Ovary (tissue), 9 donors: ENCODE data around the gene RAB3GAP1. TPM values are rescaled to one million over a fixed set of nuclear protein-coding genes. Genes with fewer than 3 reads are reported as not detected.

Experiments
- DNase-seq, 5 donors: peaks; one replicate each; pipeline ENCODE4 v3.0.0-alpha.2; 2019 to 2020
- H3K27ac ChIP-seq, 2 donors: fragments of 200-600 bp; one replicate each; pipeline versions ENCODE4 v1.5.1 to v1.8.0; 2019 to 2022
- H3K27me3 ChIP-seq: fragments of 200-600 bp; one replicate; pipeline ENCODE4 v1.8.0; 2022
- H3K36me3 ChIP-seq: fragments of 200-600 bp; sonication (generic); one replicate; pipeline ENCODE4 v1.5.1; 2019
- H3K4me1 ChIP-seq: one replicate; pipeline ENCODE4 v1.8.1; 2013; ENCODE audit warnings: mild to moderate bottlenecking, moderate library complexity; ENCODE audit not compliant: insufficient read depth
- H3K4me3 ChIP-seq: fragments of 200-600 bp; sonication (generic); one replicate; pipeline ENCODE4 v1.5.1; 2017
- H3K9me3 ChIP-seq, 2 donors: fragments of 200-600 bp in 1 of 2; sonication (generic) in 1 of 2; one replicate each; pipeline versions ENCODE4 v1.5.1 to v1.8.1; 2013 to 2019; ENCODE audit warnings: mild to moderate bottlenecking in 1 of 2, moderate library complexity in 1 of 2
- EP300 ChIP-seq: sonication (generic); formaldehyde crosslinking; IDR thresholded peaks from one replicate; pipeline ENCODE4 v1.6.1; 2017; ENCODE audit warnings: antibody characterized with exemption
- POLR2A ChIP-seq: fragments of 450-650 bp; IDR thresholded peaks from one replicate; pipeline ENCODE4 v1.6.1; 2017; ENCODE audit warnings: antibody characterized with exemption, mild to moderate bottlenecking, moderate library complexity
- WGBS, 3 donors: extraction: QIAGEN DNeasy Blood & Tissue Kit in 1 of 3; methylation state at CpG; one replicate each; pipeline versions ENCODE4 v1.1.5 to v1.1.7; 2013 to 2017; 5-methylcytosine and 5-hydroxymethylcytosine counted together
- intact Hi-C, 4 donors: fragments of 100-400 bp; cut with DNase I; formaldehyde crosslinking; loops; one replicate each; pipeline versions ENCODE4 v1.11.0 to v1.15.1; 2022 to 2023
- polyA plus RNA-seq, 2 donors: library from polyadenylated mRNA; stranded (reverse); fragments of 200-250 nt in 1 of 2; fragments of 350-450 nt in 1 of 2; fragmentation: Illumina TruSeq in 1 of 2; extraction: RNeasy Lipid Tissue Mini Kit (QIAGEN cat#74804) in 1 of 2; gene quantifications; one replicate each; pipeline ENCODE4 v1.2.3, GENCODE V29; 2013 to 2014
- total RNA-seq, 7 donors: library from RNA; depleted of rRNA in 2 of 7; stranded (reverse); fragments of >200 nt in 2 of 7; fragmentation: NEBNext Ultra II Directional in 3 of 7; extraction: Animal tissue kit (Norgen Biotek cat#: 25700) in 3 of 7; gene quantifications; one replicate each; pipeline versions ENCODE4 v1.1.0 to v1.2.4, GENCODE V29; 2016 to 2023
- TF ChIP-seq, protein P1 (sequence below), 3 donors: fragments of 450-650 bp in 2 of 3; fragments of 200-600 bp in 1 of 3; IDR thresholded peaks; one replicate each; pipeline versions ENCODE4 v1.5.1 to v1.8.0; 2016 to 2022; ENCODE audit warnings: antibody characterized with exemption in 3 of 3, mild to moderate bottlenecking in 1 of 3
- donor health status: DM: no; HTN: no; CAD: no; lungs with moderate emphysema.
- donor health status: DM: no; HTN: no; CAD: no.
- donor health status: Bipolar disorder and iron deficiency.
- donor health status: DM: yes; HTN: yes; CAD: no.
- donor health status: DM: no; HTN: no; CAD: no.
- donor health status: DM: yes; HTN: yes; CAD: no.

Gene RAB3GAP1
- total and polyA plus RNA-seq, 9 donors, result 29.3 to 51.3 (median 44.3) TPM

GRCh38 chr2:135037831-135038230, 14.3 kb upstream of the RAB3GAP1 start:
- WGBS, 3 donors, result 6 to 28% (median 9%) methylated on average over 3 of the region's 3 CpGs
- no peak for DNase-seq
- intact Hi-C loops, result no loop called here
- no peaks in the 10 kb centered on the region for H3K27me3 ChIP-seq
- no peaks in the 10 kb centered on the region for H3K9me3 ChIP-seq
- TF ChIP-seq POLR2A (no peak), EP300 (no peak)
- TF ChIP-seq, protein P1, sequence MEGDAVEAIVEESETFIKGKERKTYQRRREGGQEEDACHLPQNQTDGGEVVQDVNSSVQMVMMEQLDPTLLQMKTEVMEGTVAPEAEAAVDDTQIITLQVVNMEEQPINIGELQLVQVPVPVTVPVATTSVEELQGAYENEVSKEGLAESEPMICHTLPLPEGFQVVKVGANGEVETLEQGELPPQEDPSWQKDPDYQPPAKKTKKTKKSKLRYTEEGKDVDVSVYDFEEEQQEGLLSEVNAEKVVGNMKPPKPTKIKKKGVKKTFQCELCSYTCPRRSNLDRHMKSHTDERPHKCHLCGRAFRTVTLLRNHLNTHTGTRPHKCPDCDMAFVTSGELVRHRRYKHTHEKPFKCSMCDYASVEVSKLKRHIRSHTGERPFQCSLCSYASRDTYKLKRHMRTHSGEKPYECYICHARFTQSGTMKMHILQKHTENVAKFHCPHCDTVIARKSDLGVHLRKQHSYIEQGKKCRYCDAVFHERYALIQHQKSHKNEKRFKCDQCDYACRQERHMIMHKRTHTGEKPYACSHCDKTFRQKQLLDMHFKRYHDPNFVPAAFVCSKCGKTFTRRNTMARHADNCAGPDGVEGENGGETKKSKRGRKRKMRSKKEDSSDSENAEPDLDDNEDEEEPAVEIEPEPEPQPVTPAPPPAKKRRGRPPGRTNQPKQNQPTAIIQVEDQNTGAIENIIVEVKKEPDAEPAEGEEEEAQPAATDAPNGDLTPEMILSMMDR (IDR thresholded peaks at IDR 0.05), result no peak
- H3K4me3 ChIP-seq, result no peak overlapping the region
- peak overlapping the region in 1 of 2 donors; percentile 8 for H3K27ac ChIP-seq
- no peaks in the 10 kb centered on the region for H3K4me1 ChIP-seq
- H3K36me3 ChIP-seq, result no peaks in the 10 kb centered on the region

DNA sequence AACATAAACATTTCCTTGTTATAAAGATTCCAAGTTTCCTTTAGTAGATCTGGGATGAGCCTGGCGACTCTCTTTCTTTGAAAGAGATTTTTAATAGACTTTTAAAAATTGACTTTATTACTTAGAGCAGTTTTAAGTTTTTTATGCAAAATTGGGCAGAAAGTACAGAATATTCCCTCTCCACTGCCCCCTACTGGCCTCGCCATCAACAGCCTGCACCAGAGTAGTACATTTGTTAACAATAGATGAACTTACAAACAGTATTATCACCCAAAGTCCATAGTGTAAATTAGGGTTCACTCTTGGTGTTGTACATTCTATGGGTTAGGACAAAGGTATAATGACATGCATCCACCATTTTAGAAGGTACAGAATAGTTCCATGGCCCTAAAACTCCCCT, 8.7 kb upstream of the RAB3GAP1 start:
- Histone ChIP-seq H3K27ac (no peak overlapping the region), H3K27me3 (no peaks in the 10 kb centered on the region), H3K9me3 (no peaks in the 10 kb centered on the region), H3K4me3 (no peak overlapping the region), H3K4me1 (no peaks in the 10 kb centered on the region), H3K36me3 (no peaks in the 10 kb centered on the region)
- DNase-seq, result no peak
- intact Hi-C loops, result no loop called here
- TF ChIP-seq EP300 (no peak), POLR2A (no peak)
- TF ChIP-seq, protein P1 (IDR thresholded peaks at IDR 0.05), result no peak
- 58 to 63% (median 62%) methylated on average over 2 of the region's 2 CpGs for WGBS, 3 donors

DNA sequence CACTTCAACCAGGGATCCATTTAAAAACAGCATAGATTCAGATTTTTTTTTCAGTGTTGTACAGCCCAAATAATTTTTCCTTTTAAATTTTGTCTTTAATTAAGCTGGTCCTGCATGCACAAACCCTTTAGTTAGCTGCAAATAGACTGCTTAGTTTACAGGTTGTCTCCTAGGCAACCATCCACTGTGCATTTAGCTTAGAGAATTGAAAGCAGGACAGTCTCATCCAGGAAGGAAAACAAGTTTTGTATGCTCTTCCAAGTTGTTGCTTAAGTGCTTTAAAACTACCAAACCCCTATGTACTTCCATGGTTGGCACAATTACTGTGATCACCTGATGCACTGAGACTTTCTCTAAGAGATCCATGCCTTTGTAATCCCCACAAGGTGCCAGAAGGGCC, 4.8 kb upstream of the RAB3GAP1 start, which contains the start of gene MAP3K19:
MAP3K19 (minus strand) TSS at position 148 of the 400 bp plus-strand sequence. CDS start 22,800 bp downstream, outside the sequence.
- peaks cover 2% of the 10 kb centered on the region for H3K4me1 ChIP-seq
- no peak for DNase-seq
- H3K36me3 ChIP-seq, result no peaks in the 10 kb centered on the region
- H3K4me3 ChIP-seq, result no peak within 1 kb of the TSS
- H3K27ac ChIP-seq, result no peak within 1 kb of the TSS
- no peak for TF ChIP-seq POLR2A
- H3K27me3 ChIP-seq, result no peaks in the 10 kb centered on the region
- no peaks in the 10 kb centered on the region for H3K9me3 ChIP-seq
- intact Hi-C loops, result no loop called here

GRCh38 chr2:135048122-135048521, 4.0 kb upstream of the RAB3GAP1 start:
- TF ChIP-seq, protein P1 (IDR thresholded peaks at IDR 0.05), result no peak
- TF ChIP-seq POLR2A (no peak), EP300 (no peak)
- no peaks in the 10 kb centered on the region for H3K27me3 ChIP-seq

DNA sequence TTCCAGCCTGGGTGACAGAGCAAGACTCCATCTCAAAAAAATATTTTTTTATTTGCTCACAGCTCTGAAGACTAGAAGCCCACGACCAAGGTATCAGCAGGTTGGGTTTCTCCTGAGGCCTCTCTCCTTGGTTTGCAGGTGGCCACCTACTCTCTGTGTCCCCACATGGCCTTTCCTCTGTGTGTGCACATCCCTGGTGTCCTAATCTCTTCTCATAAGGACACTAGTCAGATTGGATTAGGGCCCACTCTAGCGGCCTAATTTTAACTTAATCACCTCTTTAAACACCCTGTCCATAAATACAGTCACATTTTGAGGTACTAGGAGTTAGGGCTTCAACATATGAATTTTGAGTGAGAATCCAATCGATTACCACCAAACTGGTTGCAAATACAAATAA, 2.0 kb upstream of the RAB3GAP1 start:
- Histone ChIP-seq H3K36me3 (no peaks in the 10 kb centered on the region), H3K4me1 (peaks cover 2% of the 10 kb centered on the region), H3K4me3 (no peak overlapping the region), H3K27ac (no peak overlapping the region), H3K27me3 (no peaks in the 10 kb centered on the region), H3K9me3 (no peaks in the 10 kb centered on the region)
- WGBS, 3 donors, result 65 to 74% (median 67%) methylated on average over 3 of the region's 3 CpGs
- intact Hi-C loops, result no loop called here
- no peak for TF ChIP-seq POLR2A
- TF ChIP-seq, protein P1 (IDR thresholded peaks at IDR 0.05), result no peak
- DNase-seq, result no peak

More at GRCh38 chr2:135048122-135048521, 4.0 kb upstream of the RAB3GAP1 start:
- intact Hi-C loops, result no loop called here
- no peak overlapping the region for H3K27ac ChIP-seq
- H3K9me3 ChIP-seq, result no peaks in the 10 kb centered on the region
- no peak overlapping the region for H3K4me3 ChIP-seq
- DNase-seq, result no peak
- no peaks in the 10 kb centered on the region for H3K36me3 ChIP-seq
- 82 to 86% (median 82%) methylated on average over 6 of the region's 6 CpGs for WGBS, 3 donors
- H3K4me1 ChIP-seq, result peaks cover 2% of the 10 kb centered on the region
